H1 (cell line): ENCODE measurements around the gene ZNF423. TPM values are rescaled to one million over a fixed set of nuclear protein-coding genes. Genes with fewer than 3 reads are reported as not detected.

ENCODE experiments used
- CTCF ChIA-PET: fragments of 300-600 bp; sonication (Branson Sonifier 250); formaldehyde crosslinking; loops from one replicate; lab custom pipeline; 2021; ENCODE audit not compliant: partially characterized antibody; lab: Charles Lee
- POLR2A ChIA-PET: fragments of 300-600 bp; sonication (Branson Sonifier 250); formaldehyde crosslinking; loops from one replicate; lab custom pipeline; 2021; ENCODE audit warnings: inconsistent platforms; ENCODE audit not compliant: partially characterized antibody; lab: Charles Lee
- DNase-seq, 2 experiments: peaks; one replicate each; pipeline versions ENCODE4 v3.0.0 to v3.0.0-alpha.2; 2010 to 2022; ENCODE audit warnings: low spot score in 2 of 2, low read depth in 1 of 2, mixed read lengths in 1 of 2
- FAIRE-seq: peaks from 2 replicates; lab custom pipeline; 2011; peaks lifted over from hg19 to GRCh38; lab: Jason Lieb, UNC
- H2AFZ ChIP-seq: 2 replicates; pipeline ENCODE4 v1.8.1; 2012; ENCODE audit warnings: low read length, inconsistent platforms
- H2AK5ac ChIP-seq: 2 replicates; pipeline ENCODE4 v1.6.1; 2013; ENCODE audit warnings: low read depth, low read length
- H2BK120ac ChIP-seq: replicated peaks from 2 replicates; pipeline ENCODE3; 2013; ENCODE audit warnings: low read depth, low read length, inconsistent platforms
- H2BK12ac ChIP-seq: 2 replicates; pipeline ENCODE4 v1.6.1; 2013; ENCODE audit warnings: low read depth, low read length
- H2BK15ac ChIP-seq: 2 replicates; pipeline ENCODE4 v1.6.1; 2013; ENCODE audit warnings: low read length
- H2BK20ac ChIP-seq: 2 replicates; pipeline ENCODE4 v1.6.1; 2013; ENCODE audit warnings: low read length
- H2BK5ac ChIP-seq: 2 replicates; pipeline ENCODE4 v1.6.1; 2013; ENCODE audit warnings: low read depth, low read length
- H3K14ac ChIP-seq: 2 replicates; pipeline ENCODE4 v1.6.1; 2013; ENCODE audit warnings: inconsistent platforms; ENCODE audit not compliant: insufficient read length
- H3K18ac ChIP-seq: 2 replicates; pipeline ENCODE4 v1.6.1; 2013; ENCODE audit warnings: low read length; ENCODE audit errors: extremely low read depth
- H3K23ac ChIP-seq: 2 replicates; pipeline ENCODE4 v1.6.1; 2013; ENCODE audit warnings: inconsistent platforms; ENCODE audit not compliant: insufficient read length
- H3K23me2 ChIP-seq: 2 replicates; pipeline ENCODE4 v1.6.1; 2013; ENCODE audit warnings: low read depth, low read length
- H3K27ac ChIP-seq: 2 replicates; pipeline ENCODE4 v1.6.1; 2011; ENCODE audit warnings: low read depth, low read length, inconsistent platforms
- H3K27me3 ChIP-seq, 4 experiments: replicated peaks in 1 of 4; 1 replicate in 1 of 4; 2 replicates in 3 of 4; pipeline versions ENCODE4 v1.6.1 to v1.8.1; 2011 to 2013; ENCODE audit warnings: low read length in 3 of 4, mild to moderate bottlenecking in 3 of 4, inconsistent platforms in 2 of 4, mixed read lengths in 2 of 4, moderate library complexity in 1 of 4; ENCODE audit not compliant: control insufficient read depth in 3 of 4, insufficient read depth in 3 of 4; ENCODE audit errors: extremely low read depth in 1 of 4
- H3K36me3 ChIP-seq, 4 experiments: 2 replicates each; pipeline versions ENCODE4 v1.6.1 to v1.8.1; 2011 to 2013; ENCODE audit warnings: mild to moderate bottlenecking in 4 of 4, low read length in 3 of 4, moderate library complexity in 2 of 4, control low read depth in 1 of 4, inconsistent platforms in 1 of 4; ENCODE audit not compliant: insufficient read depth in 4 of 4, control insufficient read depth in 2 of 4
- H3K4ac ChIP-seq: replicated peaks from 2 replicates; pipeline ENCODE3; 2013; ENCODE audit warnings: low read length, low read depth, mixed read lengths, inconsistent platforms; ENCODE audit not compliant: insufficient read length
- H3K4me1 ChIP-seq, 4 experiments: replicated peaks in 1 of 4; 1 replicate in 1 of 4; 2 replicates in 3 of 4; pipeline versions ENCODE4 v1.6.1 to v1.8.1; 2011 to 2013; ENCODE audit warnings: low read length in 3 of 4, inconsistent platforms in 2 of 4, mixed read lengths in 1 of 4; ENCODE audit not compliant: insufficient read depth in 4 of 4, control insufficient read depth in 3 of 4
- H3K4me2 ChIP-seq, 2 experiments: 2 replicates each; pipeline versions ENCODE4 v1.6.1 to v1.8.1; 2011 to 2013; ENCODE audit warnings: low read depth in 2 of 2, low read length in 2 of 2, control low read depth in 1 of 2, inconsistent platforms in 1 of 2, mild to moderate bottlenecking in 1 of 2; ENCODE audit not compliant: insufficient read depth in 1 of 2
- H3K4me3 ChIP-seq, 4 experiments: fragments of 200-600, 300-600 bp in 1 of 4; sonication (generic), shearing (Covaris generic), sonication (Bioruptor Twin) in 1 of 4; 2 replicates each; pipeline versions ENCODE4 v1.5.1 to v1.8.1; 2011 to 2016; ENCODE audit warnings: low read length in 4 of 4, low read depth in 3 of 4, control low read depth in 2 of 4, inconsistent platforms in 2 of 4, mild to moderate bottlenecking in 2 of 4, mixed read lengths in 1 of 4, moderate library complexity in 1 of 4; ENCODE audit not compliant: insufficient read depth in 2 of 4; ENCODE audit errors: extremely low read depth in 1 of 4
- H3K56ac ChIP-seq: replicated peaks from 2 replicates; pipeline ENCODE3; 2013; ENCODE audit warnings: low read depth, mild to moderate bottlenecking, mixed read lengths, low read length, inconsistent platforms; ENCODE audit not compliant: insufficient read length
- H3K79me1 ChIP-seq: 2 replicates; pipeline ENCODE4 v1.6.1; 2013; ENCODE audit warnings: low read depth, low read length, control low read depth
- H3K79me2 ChIP-seq, 2 experiments: 2 replicates each; pipeline versions ENCODE4 v1.6.1 to v1.8.1; 2012 to 2013; ENCODE audit warnings: low read length in 2 of 2, mild to moderate bottlenecking in 2 of 2, inconsistent platforms in 1 of 2; ENCODE audit not compliant: insufficient read depth in 2 of 2, control insufficient read depth in 1 of 2
- H3K9ac ChIP-seq, 4 experiments: replicated peaks in 1 of 4; 1 replicate in 1 of 4; 2 replicates in 3 of 4; pipeline versions ENCODE4 v1.6.1 to v1.8.1; 2011 to 2013; ENCODE audit warnings: low read depth in 3 of 4, low read length in 3 of 4, control low read depth in 2 of 4, mild to moderate bottlenecking in 2 of 4, moderate library complexity in 2 of 4, inconsistent platforms in 1 of 4; ENCODE audit errors: extremely low read depth in 1 of 4
- H3K9me3 ChIP-seq, 2 experiments: 2 replicates each; pipeline versions ENCODE4 v1.6.1 to v1.8.1; 2012 to 2013; ENCODE audit warnings: mild to moderate bottlenecking in 2 of 2, moderate library complexity in 2 of 2, control low read depth in 1 of 2, inconsistent platforms in 1 of 2, low read depth in 1 of 2, low read length in 1 of 2, mixed read lengths in 1 of 2; ENCODE audit not compliant: insufficient read depth in 2 of 2
- H4K20me1 ChIP-seq, 2 experiments: replicated peaks in 1 of 2; 2 replicates each; pipeline versions ENCODE3 to v1.8.1; 2011 to 2013; ENCODE audit warnings: inconsistent platforms in 2 of 2, low read length in 2 of 2, mild to moderate bottlenecking in 1 of 2; ENCODE audit not compliant: insufficient read depth in 2 of 2, control insufficient read depth in 1 of 2
- H4K5ac ChIP-seq: 2 replicates; pipeline ENCODE4 v1.6.1; 2013; ENCODE audit warnings: low read length, low read depth, mixed read lengths, inconsistent platforms; ENCODE audit not compliant: insufficient read length
- H4K8ac ChIP-seq: 2 replicates; pipeline ENCODE4 v1.8.0; 2013; ENCODE audit warnings: mild to moderate bottlenecking, moderate library complexity, low read length, inconsistent platforms; ENCODE audit not compliant: insufficient read depth; ENCODE audit errors: extremely low read depth
- H4K91ac ChIP-seq: replicated peaks from 2 replicates; pipeline ENCODE3; 2013; ENCODE audit warnings: low read length, mixed read lengths, inconsistent platforms; ENCODE audit not compliant: insufficient read length
- BACH1 ChIP-seq: IDR thresholded peaks from 2 replicates; pipeline ENCODE4 v1.6.1; 2012; ENCODE audit warnings: low read length, improper control_type of control experiment
- BRCA1 ChIP-seq: IDR thresholded peaks from 2 replicates; pipeline ENCODE4 v1.6.1; 2012; ENCODE audit warnings: low read depth, low read length, improper control_type of control experiment
- CBX5 ChIP-seq: fragments of 300-800, 300-1000 bp; sonication (generic); IDR thresholded peaks from 2 replicates; pipeline ENCODE4 v1.7.1; 2016; ENCODE audit warnings: antibody characterized with exemption, low read length, low read depth
- CHD1 ChIP-seq: IDR thresholded peaks from 2 replicates; pipeline ENCODE4 v1.6.1; 2012; ENCODE audit warnings: low read depth, low read length, improper control_type of control experiment
- CTCF ChIP-seq, 3 experiments: IDR thresholded peaks; 1 replicate in 2 of 3; 2 replicates in 1 of 3; pipeline versions ENCODE4 v1.5.1 to v1.6.1; 2011; ENCODE audit warnings: low read length in 3 of 3, mild to moderate bottlenecking in 3 of 3, inconsistent platforms in 2 of 3, low read depth in 1 of 3, moderate library complexity in 1 of 3; ENCODE audit not compliant: insufficient read depth in 1 of 3; ENCODE audit errors: control extremely low read depth in 1 of 3
- KDM1A ChIP-seq: fragments of 200-600, 300-600 bp; sonication (generic); IDR thresholded peaks from 2 replicates; pipeline ENCODE4 v1.7.1; 2016; ENCODE audit warnings: mild to moderate bottlenecking, low read length, borderline replicate concordance
- PHF8 ChIP-seq: fragments of 200-600 bp; sonication (generic); conservative IDR thresholded peaks from 2 replicates; pipeline ENCODE4 v1.7.1; 2012; ENCODE audit warnings: low read depth, mild to moderate bottlenecking, inconsistent platforms, low read length, moderate library complexity
- POLR2AphosphoS5 ChIP-seq: IDR thresholded peaks from 2 replicates; pipeline ENCODE4 v1.6.1; 2011; ENCODE audit warnings: low read depth, low read length
- RBBP5 ChIP-seq: IDR thresholded peaks from 2 replicates; pipeline ENCODE4 v1.7.1; 2012; ENCODE audit warnings: low read depth, mild to moderate bottlenecking, inconsistent platforms, low read length, moderate library complexity, borderline replicate concordance
- RFX5 ChIP-seq: IDR thresholded peaks from 2 replicates; pipeline ENCODE4 v1.6.1; 2011; ENCODE audit warnings: low read depth, low read length, improper control_type of control experiment, borderline replicate concordance
- SAP30 ChIP-seq: fragments of 300-600 bp; sonication (generic); IDR thresholded peaks from 2 replicates; pipeline ENCODE4 v1.7.1; 2012; ENCODE audit warnings: low read length, moderate library complexity, mild to moderate bottlenecking, inconsistent platforms; ENCODE audit not compliant: insufficient read depth, insufficient replicate concordance
- SIX5 ChIP-seq: IDR thresholded peaks from 2 replicates; pipeline ENCODE4 v1.6.1; 2011; ENCODE audit warnings: mild to moderate bottlenecking, low read depth, low read length
- WGBS, 2 experiments: shearing (Covaris generic) in 1 of 2; methylation state at CpG; one replicate each; pipeline versions ENCODE4 v1.1.6 to v1.1.7; 2013 to 2015; ENCODE audit warnings: low lambda C conversion rate in 2 of 2, mixed read lengths in 2 of 2, inconsistent platforms in 1 of 2, low coverage in 1 of 2, missing lambda C conversion rate in 1 of 2; ENCODE audit not compliant: insufficient replicate concordance in 2 of 2, insufficient coverage in 1 of 2, insufficient read length in 1 of 2; ENCODE audit errors: extremely low coverage in 1 of 2, missing lambda C conversion rate in 1 of 2; 5-methylcytosine and 5-hydroxymethylcytosine counted together
- polyA plus RNA-seq, 7 experiments: library from polyadenylated mRNA; depleted of rRNA in 3 of 7; stranded (reverse) in 5 of 7; unstranded in 2 of 7; fragments of >200 nt in 5 of 7; fragments of 200-250 nt in 2 of 7; gene quantifications; 1 replicate in 5 of 7; 2 replicates in 1 of 7; 4 replicates in 1 of 7; pipeline versions ENCODE4 v1.2.1 to v1.2.3, GENCODE V29; 2011 to 2013; ENCODE audit warnings: missing spikeins in 2 of 7, mixed read lengths in 2 of 7
- total RNA-seq: library from RNA; stranded (reverse); fragmentation: NEBNext Ultra II Directional; extraction: Animal tissue kit (Norgen Biotek cat#: 25700); gene quantifications from 2 replicates; pipeline ENCODE4 v1.2.1, GENCODE V29; 2021

Gene ZNF423
- total and polyA plus RNA-seq, 2 of the 8 experiments (the other 6 are each of a cell fraction or from before 2014, with no cell fraction given) = 38.2 to 52.3 TPM

- ChIA-PET CTCF (interaction anchor here (1.0 to 2.1 kb wide), 13 partner anchors 9 to 441 kb away, joined by 3 to 24 read pairs (median 4); partner anchors contain the start of gene CNEP1R1), POLR2A (interaction anchor here (0.8 kb wide), 1 partner anchor 86 kb away, joined by 3 read pairs; no protein-coding TSS in a partner anchor)
- no peak overlapping the region for H4K91ac ChIP-seq
- TF ChIP-seq BACH1 = no peak
- TF ChIP-seq SAP30 = no peak
- no peak for TF ChIP-seq RFX5
- no peak for TF ChIP-seq KDM1A
- no peak for TF ChIP-seq CBX5
- TF ChIP-seq CHD1 = no peak
- TF ChIP-seq BRCA1 = no peak
- TF ChIP-seq RBBP5 = no peak
- no peak for TF ChIP-seq SIX5
- TF ChIP-seq POLR2AphosphoS5 = no peak
- TF ChIP-seq PHF8 = no peak
- no peak for TF ChIP-seq CTCF (IDR thresholded peaks at IDR 0.05; ENCODE audit: control extremely low read depth in 1 of 3, insufficient read depth in 1 of 3, low read depth in 1 of 3, low read length in 3 of 3)
These were observed 272.0 kb downstream of the ZNF423 start for GRCh38 chr16:49583911-49584310.

More at GRCh38 chr16:49583911-49584310, 272.0 kb downstream of the ZNF423 start:
- no peaks in the 10 kb centered on the region for H3K27me3 ChIP-seq
- no peak for DNase-seq
- H4K5ac ChIP-seq = no peak overlapping the region
- 55% methylated on average over 3 of the region's 3 CpGs; no CpG with 5 or more reads in 1 of the 2 experiments for WGBS, 2 experiments
- no peaks in the 10 kb centered on the region for H4K20me1 ChIP-seq
- H3K36me3 ChIP-seq = no peaks in the 10 kb centered on the region
- H2BK15ac ChIP-seq = no peak overlapping the region
- H3K23me2 ChIP-seq = peaks cover under 1% of the 10 kb centered on the region; the same call in 1 of the 2 replicates
- no peak for FAIRE-seq
- no peak overlapping the region for H3K56ac ChIP-seq
- H2AFZ ChIP-seq = no peak overlapping the region
- H2BK12ac ChIP-seq = no peak overlapping the region
- no peak overlapping the region for H2BK5ac ChIP-seq
- H3K9me3 ChIP-seq = no peaks in the 10 kb centered on the region
- no peak overlapping the region for H3K27ac ChIP-seq
- no peak overlapping the region for H3K4me3 ChIP-seq
- peaks cover 0 to 6% of the 10 kb centered on the region in 2 experiments; a peak in 1 of 4 replicates for H3K79me2 ChIP-seq
- no peak overlapping the region for H3K4ac ChIP-seq
- H4K8ac ChIP-seq = no peak overlapping the region
- H2BK120ac ChIP-seq = no peak overlapping the region
- H2AK5ac ChIP-seq = no peak overlapping the region
- no peak overlapping the region for H3K18ac ChIP-seq
- H3K79me1 ChIP-seq = no peaks in the 10 kb centered on the region
- H3K9ac ChIP-seq = no peak overlapping the region
- H3K4me1 ChIP-seq = peaks cover 0 to 21% (median 12%) of the 10 kb centered on the region in 4 experiments
- no peak overlapping the region for H3K14ac ChIP-seq
- H3K23ac ChIP-seq = no peak overlapping the region
- H3K4me2 ChIP-seq = no peak overlapping the region
- no peak overlapping the region for H2BK20ac ChIP-seq
